Central memory CD8-positive, alpha-beta T cell (primary cell): ENCODE data around the gene TCEAL9.

Experiments used
- ATAC-seq: fragments of 150-1000 bp; cut with Tn5 transposase; replicated peaks from 2 replicates; pipeline ENCODE4 v1.10.0; 2022; ENCODE audit warnings: mild to moderate bottlenecking, moderate FRiP score, moderate number of reproducible peaks; ENCODE audit not compliant: poor library complexity, severe bottlenecking; ENCODE audit errors: extremely low read depth
- DNase-seq, 2 donors: peaks; one replicate each; pipeline ENCODE4 v3.0.0; 2021; ENCODE audit warnings: low spot score in 2 of 2
- H3K27ac Mint-ChIP-seq: one replicate; pipeline ENCODE4 v1.8.0; 2022; ENCODE audit warnings: low read depth, mild to moderate bottlenecking, moderate library complexity, mixed read lengths
- H3K27me3 Mint-ChIP-seq: one replicate; pipeline ENCODE4 v1.8.0; 2022; ENCODE audit warnings: mixed read lengths
- H3K36me3 Mint-ChIP-seq: one replicate; pipeline ENCODE4 v1.8.0; 2022; ENCODE audit warnings: mild to moderate bottlenecking, moderate library complexity, mixed read lengths; ENCODE audit not compliant: insufficient read depth
- H3K4me1 Mint-ChIP-seq: one replicate; pipeline ENCODE4 v1.8.0; 2022; ENCODE audit warnings: mixed read lengths
- H3K4me3 Mint-ChIP-seq: one replicate; pipeline ENCODE4 v1.8.0; 2022; ENCODE audit warnings: mild to moderate bottlenecking, moderate library complexity, mixed read lengths
- H3K9me3 Mint-ChIP-seq: one replicate; pipeline ENCODE4 v1.8.0; 2022; ENCODE audit warnings: mixed read lengths

Gene TCEAL9

GRCh38 chrX:103356130-103356798 lies at the start of gene TCEAL9:
TSS of gene TCEAL9 (plus strand) at chrX:103356506. CDS start at chrX:103357685, 1,179 bp downstream.
- no peaks in the 10 kb centered on the region for H3K9me3 Mint-ChIP-seq
- peaks cover 20% of the 10 kb centered on the region for H3K27me3 Mint-ChIP-seq
- ATAC-seq (no peak), DNase-seq (no peak)
- H3K4me1 Mint-ChIP-seq, result peaks cover 10% of the 10 kb centered on the region
- H3K36me3 Mint-ChIP-seq, result peaks cover 2% of the 10 kb centered on the region
- peak within 1 kb of the TSS; percentile 79 for H3K4me3 Mint-ChIP-seq
- no peak within 1 kb of the TSS for H3K27ac Mint-ChIP-seq

GRCh38 chrX:103309860-103310554 lies 46.3 kb upstream of the TCEAL9 start:
- H3K4me3 Mint-ChIP-seq, result peak overlapping the region; percentile 79
- DNase-seq (no peak), ATAC-seq (peak; percentile 8)
- H3K36me3 Mint-ChIP-seq, result peaks cover 3% of the 10 kb centered on the region
- no peak overlapping the region for H3K27ac Mint-ChIP-seq
- H3K4me1 Mint-ChIP-seq, result peaks cover 5% of the 10 kb centered on the region
- no peaks in the 10 kb centered on the region for H3K9me3 Mint-ChIP-seq
- no peaks in the 10 kb centered on the region for H3K27me3 Mint-ChIP-seq

GRCh38 chrX:103310555-103311398 lies 45.5 kb upstream of the TCEAL9 start, which contains the start of gene BEX2:
TSS of gene BEX2 (minus strand) at chrX:103310990. CDS start at chrX:103309976, 1,014 bp downstream.
- peak; percentile 64 to 74 for DNase-seq
- no peaks in the 10 kb centered on the region for H3K27me3 Mint-ChIP-seq
- peaks cover 1% of the 10 kb centered on the region for H3K36me3 Mint-ChIP-seq
- peak; percentile 97 for ATAC-seq
- H3K9me3 Mint-ChIP-seq, result no peaks in the 10 kb centered on the region
- peak within 1 kb of the TSS; percentile 79 for H3K4me3 Mint-ChIP-seq
- H3K4me1 Mint-ChIP-seq, result peaks cover 5% of the 10 kb centered on the region
- peak within 1 kb of the TSS; percentile 93 for H3K27ac Mint-ChIP-seq

GRCh38 chrX:103311399-103311780 lies 44.9 kb upstream of the TCEAL9 start:
- no peak for ATAC-seq
- peaks cover 5% of the 10 kb centered on the region for H3K4me1 Mint-ChIP-seq
- no peak for DNase-seq
- H3K4me3 Mint-ChIP-seq, result peak overlapping the region; percentile 79
- H3K36me3 Mint-ChIP-seq, result peaks cover 1% of the 10 kb centered on the region
- no peaks in the 10 kb centered on the region for H3K9me3 Mint-ChIP-seq
- H3K27me3 Mint-ChIP-seq, result no peaks in the 10 kb centered on the region
- peak overlapping the region; percentile 93 for H3K27ac Mint-ChIP-seq

- H3K4me3 Mint-ChIP-seq, result no peak within 1 kb of the TSS
- H3K4me1 Mint-ChIP-seq, result no peaks in the 10 kb centered on the region
- H3K27me3 Mint-ChIP-seq, result peaks cover 48% of the 10 kb centered on the region
- no peak for DNase-seq
- no peak within 1 kb of the TSS for H3K27ac Mint-ChIP-seq
- no peaks in the 10 kb centered on the region for H3K9me3 Mint-ChIP-seq
- H3K36me3 Mint-ChIP-seq, result no peaks in the 10 kb centered on the region
- no peak for ATAC-seq
Observed at GRCh38 chrX:103329991-103330390, 26.3 kb upstream of the TCEAL9 start, which contains the start of gene TCEAL7. TSS of gene TCEAL7 (plus strand) at chrX:103330239. CDS start at chrX:103331404, 1,165 bp downstream.

- no peak overlapping the region for H3K4me3 Mint-ChIP-seq
- ATAC-seq (no peak), DNase-seq (no peak)
- H3K36me3 Mint-ChIP-seq, result no peaks in the 10 kb centered on the region
- H3K9me3 Mint-ChIP-seq, result no peaks in the 10 kb centered on the region
- H3K27ac Mint-ChIP-seq, result no peak overlapping the region
- peaks cover 44% of the 10 kb centered on the region for H3K27me3 Mint-ChIP-seq
- H3K4me1 Mint-ChIP-seq, result no peaks in the 10 kb centered on the region
Observed at GRCh38 chrX:103330681-103331288, 25.5 kb upstream of the TCEAL9 start.

GRCh38 chrX:103338663-103339062 lies 17.6 kb upstream of the TCEAL9 start:
- H3K9me3 Mint-ChIP-seq, result no peaks in the 10 kb centered on the region
- no peak overlapping the region for H3K27ac Mint-ChIP-seq
- no peaks in the 10 kb centered on the region for H3K27me3 Mint-ChIP-seq
- H3K36me3 Mint-ChIP-seq, result no peaks in the 10 kb centered on the region
- no peak overlapping the region for H3K4me3 Mint-ChIP-seq
- H3K4me1 Mint-ChIP-seq, result no peaks in the 10 kb centered on the region
- no peak for DNase-seq
- ATAC-seq, result no peak

- Mint-ChIP-seq H3K9me3 (no peaks in the 10 kb centered on the region), H3K27me3 (peaks cover 4% of the 10 kb centered on the region), H3K4me3 (no peak overlapping the region), H3K36me3 (no peaks in the 10 kb centered on the region), H3K4me1 (no peaks in the 10 kb centered on the region), H3K27ac (no peak overlapping the region)
- DNase-seq (no peak), ATAC-seq (no peak)
Observed at GRCh38 chrX:103343105-103343504, 13.2 kb upstream of the TCEAL9 start.

- H3K36me3 Mint-ChIP-seq, result no peaks in the 10 kb centered on the region
Observed at GRCh38 chrX:103344606-103345005, 11.7 kb upstream of the TCEAL9 start.

GRCh38 chrX:103347682-103348397 lies 8.5 kb upstream of the TCEAL9 start:
- no peaks in the 10 kb centered on the region for H3K9me3 Mint-ChIP-seq
- H3K27me3 Mint-ChIP-seq, result peaks cover 12% of the 10 kb centered on the region
- H3K36me3 Mint-ChIP-seq, result no peaks in the 10 kb centered on the region
- no peaks in the 10 kb centered on the region for H3K4me1 Mint-ChIP-seq
- ATAC-seq (no peak), DNase-seq (no peak)
- no peak overlapping the region for H3K4me3 Mint-ChIP-seq
- no peak overlapping the region for H3K27ac Mint-ChIP-seq

More at GRCh38 chrX:103344606-103345005, 11.7 kb upstream of the TCEAL9 start:
- no peaks in the 10 kb centered on the region for H3K4me1 Mint-ChIP-seq
- no peaks in the 10 kb centered on the region for H3K9me3 Mint-ChIP-seq
- no peak overlapping the region for H3K27ac Mint-ChIP-seq
- DNase-seq (no peak), ATAC-seq (no peak)
- H3K4me3 Mint-ChIP-seq, result no peak overlapping the region
- H3K27me3 Mint-ChIP-seq, result peaks cover 12% of the 10 kb centered on the region

GRCh38 chrX:103356858-103357257 lies 552 bp downstream of the TCEAL9 start:
- DNase-seq (no peak), ATAC-seq (no peak)
- Mint-ChIP-seq H3K9me3 (no peaks in the 10 kb centered on the region), H3K4me3 (peak overlapping the region; percentile 79), H3K4me1 (peaks cover 10% of the 10 kb centered on the region), H3K36me3 (peaks cover 2% of the 10 kb centered on the region), H3K27me3 (peaks cover 20% of the 10 kb centered on the region), H3K27ac (no peak overlapping the region)

GRCh38 chrX:103357871-103358270 lies 1.6 kb downstream of the TCEAL9 start:
- ATAC-seq, result no peak
- no peak overlapping the region for H3K27ac Mint-ChIP-seq
- H3K9me3 Mint-ChIP-seq, result no peaks in the 10 kb centered on the region
- H3K36me3 Mint-ChIP-seq, result peaks cover 2% of the 10 kb centered on the region
- H3K4me1 Mint-ChIP-seq, result peaks cover 10% of the 10 kb centered on the region
- H3K27me3 Mint-ChIP-seq, result peaks cover 20% of the 10 kb centered on the region
- no peak overlapping the region for H3K4me3 Mint-ChIP-seq
- no peak for DNase-seq
